GM21786 (cell line): ENCODE results near the gene RAMP2.
"Not testable (repeated sequence)": the region's sequence is repeated elsewhere in the genome, so short reads cannot be mapped to it uniquely, and the experiment has no call there.

Experiments used
- ATAC-seq: cut with Tn5 transposase; IDR thresholded peaks from one replicate; pipeline ENCODE4 v1.9.1; 2021; ENCODE audit not compliant: unreplicated experiment

Gene RAMP2

GRCh38 chr17:42768006-42768405 lies 7.0 kb downstream of the RAMP2 start:
- ATAC-seq, result not testable (repeated sequence)

- not testable (repeated sequence) for ATAC-seq
These were observed 8.9 kb downstream of the RAMP2 start for GRCh38 chr17:42769964-42770363.

GRCh38 chr17:42772945-42773289 lies 11.9 kb downstream of the RAMP2 start:
- ATAC-seq, result no peak

- ATAC-seq, result no peak
These were observed 12.4 kb downstream of the RAMP2 start, which contains the start of gene VPS25 for GRCh38 chr17:42773290-42774035. Gene VPS25 (plus strand): TSS chr17:42773449. CDS start chr17:42773476, 27 bp downstream.

GRCh38 chr17:42774066-42774745 lies 13.2 kb downstream of the RAMP2 start:
- ATAC-seq, result no peak

GRCh38 chr17:42775534-42776098 lies 14.6 kb downstream of the RAMP2 start:
- no peak for ATAC-seq

- no peak for ATAC-seq
These were observed 17.5 kb downstream of the RAMP2 start for GRCh38 chr17:42778570-42778969.

- ATAC-seq, result no peak
These were observed 18.4 kb downstream of the RAMP2 start for GRCh38 chr17:42779304-42779935.

GRCh38 chr17:42779936-42780850 lies 19.2 kb downstream of the RAMP2 start, which contains the start of gene WNK4:
Gene WNK4 (plus strand): TSS chr17:42780610. CDS start chr17:42780699, 89 bp downstream.
- no peak for ATAC-seq

GRCh38 chr17:42780851-42781638 lies 20.0 kb downstream of the RAMP2 start:
- ATAC-seq, result no peak

GRCh38 chr17:42781639-42782165 lies 20.7 kb downstream of the RAMP2 start:
- no peak for ATAC-seq

GRCh38 chr17:42782166-42783061 lies 21.4 kb downstream of the RAMP2 start:
- no peak for ATAC-seq

GRCh38 chr17:42783062-42783790 lies 22.2 kb downstream of the RAMP2 start:
- no peak for ATAC-seq

GRCh38 chr17:42783791-42784138 lies 22.7 kb downstream of the RAMP2 start:
- ATAC-seq, result no peak

GRCh38 chr17:42784409-42784808 lies 23.4 kb downstream of the RAMP2 start:
- ATAC-seq, result no peak

GRCh38 chr17:42784811-42785592 lies 24.0 kb downstream of the RAMP2 start:
- ATAC-seq, result no peak

- no peak for ATAC-seq
These were observed 26.2 kb downstream of the RAMP2 start for GRCh38 chr17:42787266-42787665.
